Kidney epithelial cell (primary cell): Measurements from ENCODE around the gene RNF215. TPM values are rescaled to one million over a fixed set of nuclear protein-coding genes. Genes with fewer than 3 reads are reported as not detected.

Source experiments
- DNase-seq: peaks from one replicate; pipeline ENCODE4 v3.0.0-alpha.2; 2010; ENCODE audit warnings: low read depth
- H3K27me3 ChIP-seq: 2 replicates; pipeline ENCODE4 v1.6.0; 2011; ENCODE audit warnings: low read length; ENCODE audit not compliant: control insufficient read depth, insufficient read depth
- H3K36me3 ChIP-seq: 2 replicates; pipeline ENCODE4 v1.5.1; 2011; ENCODE audit warnings: low read length; ENCODE audit not compliant: control insufficient read depth, insufficient read depth
- H3K4me3 ChIP-seq: 2 replicates; pipeline ENCODE4 v1.5.1; 2011; ENCODE audit warnings: low read depth, mild to moderate bottlenecking, control low read depth, low read length
- CTCF ChIP-seq: IDR thresholded peaks from 2 replicates; pipeline ENCODE4 v1.5.1; 2011; ENCODE audit warnings: mild to moderate bottlenecking, moderate library complexity, low read length, control low read depth, inconsistent platforms; ENCODE audit not compliant: insufficient read depth, poor library complexity, severe bottlenecking
- total RNA-seq: library from RNA; depleted of rRNA; stranded (reverse); fragments of >200 nt; gene quantifications from 2 replicates; pipeline ENCODE4 v1.2.3, GENCODE V29; 2015

The RNF215 gene
- total RNA-seq, 1 donor from 2014 or later: 34.2 TPM

DNA sequence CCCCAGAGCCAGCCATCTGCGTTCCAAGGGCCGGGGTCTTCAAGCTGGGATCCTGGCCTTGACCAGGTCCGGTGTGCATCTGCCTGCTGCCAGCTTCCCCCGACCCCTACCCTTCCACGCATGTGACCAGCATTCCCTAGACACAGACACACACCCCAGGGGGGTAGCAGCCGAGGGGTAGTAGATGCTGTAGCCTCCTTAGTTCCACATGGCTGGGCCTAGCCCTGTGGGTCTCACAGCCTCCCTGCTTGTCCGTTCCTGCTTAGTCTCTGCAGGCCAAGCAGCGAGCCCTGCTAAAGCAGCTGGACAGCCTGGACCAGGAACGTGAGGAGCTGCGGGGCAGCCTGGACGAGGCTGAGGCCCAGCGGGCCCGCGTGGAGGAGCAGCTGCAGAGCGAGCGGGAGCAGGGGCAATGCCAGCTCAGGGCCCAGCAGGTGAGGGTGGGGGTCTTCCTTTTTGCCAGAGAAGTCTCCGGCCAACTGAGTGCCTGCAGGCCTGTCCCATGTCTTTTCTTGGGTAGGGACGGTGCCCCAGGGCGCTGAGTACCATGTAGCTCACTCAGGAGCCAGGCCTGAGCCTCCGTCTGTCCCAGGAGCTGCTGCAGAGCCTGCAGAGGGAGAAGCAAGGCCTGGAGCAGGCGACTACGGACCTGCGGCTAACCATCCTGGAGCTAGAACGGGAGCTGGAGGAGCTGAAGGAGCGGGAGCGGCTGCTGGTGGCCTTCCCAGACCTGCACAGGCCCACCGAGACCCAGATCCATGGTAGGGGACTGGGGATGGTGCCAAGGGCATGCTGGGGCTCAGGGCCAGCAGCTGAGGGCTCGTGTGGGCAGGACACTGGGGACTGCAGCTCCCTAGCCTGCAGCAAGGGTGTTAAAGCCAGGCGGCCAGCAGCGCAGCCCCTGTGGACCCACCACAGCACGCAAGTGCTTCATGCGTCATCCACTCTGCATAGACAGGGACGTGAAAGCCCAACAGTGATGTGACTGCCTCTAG lies 13.6 kb downstream of the RNF215 start:
- H3K36me3 ChIP-seq: no peaks in the 10 kb centered on the region
- no peak for DNase-seq
- no peak overlapping the region for H3K4me3 ChIP-seq
- TF ChIP-seq CTCF: no peak
- no peaks in the 10 kb centered on the region for H3K27me3 ChIP-seq

DNA sequence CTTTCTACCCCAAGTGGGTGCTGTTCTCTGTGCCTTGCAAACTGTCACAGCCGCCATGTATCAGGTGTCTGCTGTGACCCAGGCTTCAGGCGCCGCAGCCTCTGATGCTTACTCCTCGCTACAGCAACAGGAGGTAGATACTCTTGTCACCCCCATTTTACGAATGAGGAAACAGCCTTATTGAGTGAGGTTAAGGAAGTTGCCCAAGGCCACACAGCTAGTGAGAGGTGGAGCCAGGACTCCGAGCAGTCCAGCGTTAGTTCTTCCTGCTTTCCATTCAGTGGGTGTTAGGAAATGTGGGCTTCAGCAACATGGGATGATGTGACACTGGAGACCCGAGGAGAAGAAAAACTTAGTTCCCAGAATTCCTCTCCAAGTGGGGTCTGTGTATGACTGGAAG lies 14.3 kb downstream of the RNF215 start:
- Histone ChIP-seq H3K27me3 (no peaks in the 10 kb centered on the region), H3K4me3 (no peak overlapping the region), H3K36me3 (no peaks in the 10 kb centered on the region)
- no peak for TF ChIP-seq CTCF
- DNase-seq: no peak

DNA sequence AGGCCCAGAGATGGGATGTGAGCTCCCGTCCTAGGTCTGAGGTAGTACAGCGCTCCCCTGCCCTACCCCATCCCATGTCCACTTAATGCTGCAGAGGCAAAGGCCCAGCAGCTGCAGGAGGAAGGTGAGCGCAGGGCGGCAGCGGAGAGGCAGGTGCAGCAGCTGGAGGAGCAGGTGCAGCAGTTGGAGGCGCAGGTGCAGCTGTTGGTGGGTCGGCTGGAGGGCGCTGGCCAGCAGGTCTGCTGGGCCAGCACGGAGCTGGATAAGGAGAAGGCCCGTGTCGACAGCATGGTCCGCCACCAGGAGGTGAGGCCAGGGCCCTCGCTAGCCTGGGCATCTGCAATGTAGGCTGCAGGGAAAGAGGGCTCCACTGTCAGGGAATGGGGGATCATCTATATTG lies 15.2 kb downstream of the RNF215 start:
- no peak for TF ChIP-seq CTCF
- no peak for DNase-seq
- H3K4me3 ChIP-seq: no peak overlapping the region
- H3K27me3 ChIP-seq: no peaks in the 10 kb centered on the region
- no peaks in the 10 kb centered on the region for H3K36me3 ChIP-seq

DNA sequence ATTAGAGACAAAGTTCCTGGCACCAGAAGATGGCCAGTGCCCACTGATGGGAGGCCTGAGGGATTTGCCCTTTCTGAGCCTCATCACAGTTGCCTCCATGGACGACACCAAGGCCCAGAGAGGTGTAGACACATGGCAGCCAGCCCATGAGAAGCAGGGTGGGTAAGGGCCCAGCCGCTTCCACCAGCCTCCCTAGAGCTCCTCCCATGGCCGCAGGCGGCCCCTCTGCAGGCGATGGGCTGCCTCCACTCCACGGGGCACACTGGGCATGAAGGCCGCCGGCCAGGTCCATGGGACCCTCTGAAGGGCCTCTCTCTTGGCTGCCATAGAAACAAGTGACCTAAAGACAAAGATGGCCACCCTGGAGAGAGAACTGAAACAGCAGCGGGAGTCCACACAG lies 15.9 kb downstream of the RNF215 start:
- no peak for TF ChIP-seq CTCF
- H3K4me3 ChIP-seq: no peak overlapping the region
- no peaks in the 10 kb centered on the region for H3K27me3 ChIP-seq
- no peak for DNase-seq
- H3K36me3 ChIP-seq: no peaks in the 10 kb centered on the region

DNA sequence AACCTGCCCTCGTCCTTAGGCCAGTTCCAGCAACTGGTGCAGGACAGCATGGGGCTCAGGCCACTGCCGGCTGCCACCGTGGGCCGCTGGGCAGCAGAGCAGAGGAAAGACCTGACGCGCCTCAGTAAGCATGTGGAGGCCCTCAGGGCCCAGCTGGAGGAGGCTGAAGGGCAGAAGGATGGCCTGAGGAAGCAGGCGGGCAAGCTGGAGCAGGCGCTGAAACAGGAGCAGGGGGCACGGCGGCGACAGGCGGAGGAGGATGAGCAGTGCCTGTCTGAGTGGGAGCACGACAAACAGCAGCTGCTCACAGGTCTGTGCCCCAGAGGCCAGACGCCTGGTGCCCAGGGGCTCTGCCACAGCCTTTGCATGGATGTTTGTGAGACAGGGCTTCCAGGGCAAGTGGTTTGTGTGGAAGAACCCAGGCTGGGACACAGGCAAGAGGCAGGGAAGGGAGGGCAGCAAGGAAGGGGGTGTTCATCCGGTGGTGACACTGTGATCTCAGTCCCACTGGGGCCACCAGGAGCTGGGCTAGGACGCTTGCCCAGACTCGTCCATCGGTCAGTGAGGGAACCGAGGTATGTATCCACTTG lies 16.5 kb downstream of the RNF215 start:
- no peak for TF ChIP-seq CTCF
- no peaks in the 10 kb centered on the region for H3K27me3 ChIP-seq
- DNase-seq: no peak
- no peak overlapping the region for H3K4me3 ChIP-seq
- H3K36me3 ChIP-seq: no peaks in the 10 kb centered on the region
